ENCODE measurements around the gene BCL2L2.

DNA sequence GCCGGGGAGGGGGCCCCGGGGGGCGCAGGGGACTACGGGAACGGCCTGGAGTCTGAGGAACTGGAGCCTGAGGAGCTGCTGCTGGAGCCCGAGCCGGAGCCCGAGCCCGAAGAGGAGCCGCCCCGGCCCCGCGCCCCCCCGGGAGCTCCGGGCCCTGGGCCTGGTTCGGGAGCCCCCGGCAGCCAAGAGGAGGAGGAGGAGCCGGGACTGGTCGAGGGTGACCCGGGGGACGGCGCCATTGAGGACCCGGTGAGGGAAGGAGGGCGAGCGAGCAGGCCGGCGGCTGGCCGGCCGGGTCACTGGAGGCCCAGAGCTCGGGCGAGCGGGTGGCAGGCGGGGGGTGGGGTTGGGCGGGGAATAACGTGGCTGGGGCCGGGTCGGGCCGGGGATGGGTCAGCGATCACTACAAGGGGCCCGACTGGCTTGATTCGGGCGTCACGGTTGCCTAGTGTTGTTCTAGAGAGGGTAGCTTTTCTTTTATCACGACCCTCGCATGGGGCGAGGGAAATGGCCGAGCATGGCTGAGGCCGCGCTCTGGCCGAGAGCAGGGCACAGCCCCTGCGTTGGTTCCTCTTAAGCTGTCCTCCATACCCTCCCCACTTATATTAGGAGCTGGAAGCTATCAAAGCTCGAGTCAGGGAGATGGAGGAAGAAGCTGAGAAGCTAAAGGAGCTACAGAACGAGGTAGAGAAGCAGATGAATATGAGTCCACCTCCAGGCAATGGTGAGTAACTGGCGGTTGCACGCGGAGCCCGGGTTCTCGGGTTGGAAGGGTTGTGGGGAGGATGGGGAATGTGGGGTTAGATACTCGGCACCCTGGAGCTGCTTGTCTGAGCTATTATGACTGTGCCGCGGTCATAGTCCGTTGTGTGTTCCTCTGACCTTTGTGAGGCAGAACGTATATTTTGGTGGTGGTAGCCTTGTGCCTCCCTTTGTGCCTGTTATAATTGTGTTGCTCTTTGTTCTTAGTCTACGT is 15.2 kb downstream of the BCL2L2 start:
- TF ChIP-seq ZNF274 (IDR thresholded peaks at IDR 0.05; ENCODE audit: low read depth, low read length) (no peak), YY1 (IDR thresholded peaks at IDR 0.05; ENCODE audit: insufficient read depth, insufficient read length) (no peak)

Data from NT2/D1 (cell line).